IgD-negative memory B cell (primary cell): ENCODE measurements around the gene BPIFB3. TPM values are rescaled to one million over a fixed set of nuclear protein-coding genes. Genes with fewer than 3 reads are reported as not detected.

Experiments used
- H3K27ac Mint-ChIP-seq, 3 donors: one replicate each; pipeline ENCODE4 v1.8.0; 2020 to 2022; ENCODE audit warnings: mild to moderate bottlenecking in 3 of 3, mixed read lengths in 3 of 3, moderate library complexity in 1 of 3
- H3K27me3 Mint-ChIP-seq: one replicate; pipeline ENCODE4 v1.8.0; 2021; ENCODE audit warnings: mixed read lengths
- H3K36me3 Mint-ChIP-seq: one replicate; pipeline ENCODE4 v1.8.0; 2020; ENCODE audit warnings: mild to moderate bottlenecking, mixed read lengths
- H3K4me1 Mint-ChIP-seq, 3 donors: one replicate each; pipeline ENCODE4 v1.8.0; 2020 to 2022; ENCODE audit warnings: mixed read lengths in 3 of 3, mild to moderate bottlenecking in 1 of 3
- H3K4me3 Mint-ChIP-seq, 4 donors: one replicate each; pipeline ENCODE4 v1.8.0; 2020 to 2022; ENCODE audit warnings: mild to moderate bottlenecking in 4 of 4, mixed read lengths in 4 of 4, moderate library complexity in 3 of 4
- H3K9me3 Mint-ChIP-seq, 3 donors: one replicate each; pipeline ENCODE4 v1.8.0; 2020 to 2021; ENCODE audit warnings: mixed read lengths in 3 of 3, mild to moderate bottlenecking in 1 of 3
- polyA plus RNA-seq: library from polyadenylated mRNA; unstranded; fragments of 300-500 nt; fragmentation: Illumina TruSeq; gene quantifications from one replicate; pipeline ENCODE4 v1.2.3, GENCODE V29; 2021

Gene BPIFB3
- polyA plus RNA-seq, 1 donor from 2014 or later, result not detected

GRCh38 chr20:33022694-33023438, 30.8 kb upstream of the BPIFB3 start:
- Mint-ChIP-seq H3K4me3 (no peak overlapping the region), H3K27ac (no peak overlapping the region), H3K4me1 (peaks cover 0 to 5% (median 5%) of the 10 kb centered on the region in 3 donors), H3K36me3 (no peaks in the 10 kb centered on the region), H3K9me3 (no peaks in the 10 kb centered on the region), H3K27me3 (no peaks in the 10 kb centered on the region)

DNA sequence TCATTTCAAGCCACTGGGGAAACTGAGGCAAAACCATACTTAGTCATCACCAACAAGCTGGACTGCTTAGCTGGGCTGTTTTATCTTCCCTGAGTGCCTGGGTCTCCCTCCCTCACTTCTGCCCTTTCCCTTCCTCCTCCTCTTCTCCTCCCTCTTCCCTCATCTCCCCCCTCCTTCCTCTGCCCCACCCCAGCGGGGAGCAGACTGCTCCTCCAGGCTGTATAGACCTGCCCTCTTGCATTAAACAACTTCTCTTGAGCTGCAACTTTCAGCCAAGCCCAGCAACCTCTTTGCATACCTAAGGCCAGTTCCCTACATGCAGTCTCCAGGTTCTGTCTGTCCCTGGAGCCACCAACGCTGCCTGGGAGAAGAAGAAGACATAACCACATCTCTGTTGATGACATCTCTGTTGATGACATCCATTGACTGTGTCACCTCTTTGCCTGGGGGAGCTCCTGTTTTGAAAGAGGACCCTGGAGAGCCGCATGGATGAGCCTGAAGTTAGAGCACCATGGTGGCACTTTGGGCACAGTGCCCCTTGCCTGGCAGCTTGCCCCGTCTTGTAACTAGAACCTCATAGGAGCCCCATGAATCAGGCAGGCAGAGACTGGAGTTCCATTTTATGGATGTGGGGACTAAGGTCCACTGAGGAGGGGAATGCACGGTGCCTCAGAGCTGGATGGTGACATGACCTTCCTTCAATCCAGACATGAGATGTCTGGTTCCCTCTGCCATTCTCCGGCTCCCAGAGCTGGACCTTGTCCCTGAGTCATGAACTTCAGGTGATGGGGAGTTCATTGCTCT, 30.1 kb upstream of the BPIFB3 start:
- H3K27me3 Mint-ChIP-seq, result no peaks in the 10 kb centered on the region
- peaks cover 0 to 5% (median 5%) of the 10 kb centered on the region in 3 donors for H3K4me1 Mint-ChIP-seq
- no peak overlapping the region for H3K4me3 Mint-ChIP-seq
- no peaks in the 10 kb centered on the region for H3K9me3 Mint-ChIP-seq
- no peaks in the 10 kb centered on the region for H3K36me3 Mint-ChIP-seq
- no peak overlapping the region for H3K27ac Mint-ChIP-seq

- H3K27ac Mint-ChIP-seq, result no peak overlapping the region
- H3K27me3 Mint-ChIP-seq, result no peaks in the 10 kb centered on the region
- no peaks in the 10 kb centered on the region for H3K36me3 Mint-ChIP-seq
- H3K4me1 Mint-ChIP-seq, result peaks cover 0 to 5% (median 5%) of the 10 kb centered on the region in 3 donors
- no peak overlapping the region for H3K4me3 Mint-ChIP-seq
- no peaks in the 10 kb centered on the region for H3K9me3 Mint-ChIP-seq
Observed at GRCh38 chr20:33024243-33024560, 29.5 kb upstream of the BPIFB3 start.

DNA sequence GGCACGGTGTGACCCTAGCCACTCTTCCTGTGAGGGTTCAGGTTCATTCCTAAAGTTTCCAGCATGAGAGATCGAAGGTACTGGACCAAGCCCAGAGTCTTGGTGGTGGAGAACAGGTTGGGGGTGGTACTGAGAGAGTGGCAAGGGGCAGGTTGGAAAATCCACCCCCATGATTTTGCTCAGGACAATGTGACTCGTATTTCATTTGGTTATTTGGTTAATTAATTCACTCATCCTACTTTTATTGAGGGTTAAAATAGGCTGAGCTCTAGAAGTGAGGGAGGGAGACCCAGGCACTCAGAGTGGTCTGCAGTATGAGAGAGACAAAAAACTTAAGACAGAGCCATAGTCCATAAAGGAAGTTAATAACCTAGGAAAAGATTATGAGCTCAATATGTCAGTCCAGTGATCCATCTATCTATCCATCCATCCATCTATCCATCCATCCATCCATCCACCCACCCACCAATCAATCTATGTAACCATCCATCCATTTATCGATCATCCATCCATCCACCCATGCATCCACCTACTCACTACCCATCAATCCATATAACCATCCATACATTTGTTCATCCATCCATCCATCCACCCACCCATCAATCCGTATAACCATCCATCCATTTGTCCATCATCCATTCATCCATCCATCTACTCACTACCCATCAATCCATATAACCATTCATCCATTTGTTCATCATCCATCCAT, 28.9 kb upstream of the BPIFB3 start:
- H3K9me3 Mint-ChIP-seq, result no peaks in the 10 kb centered on the region
- no peak overlapping the region for H3K27ac Mint-ChIP-seq
- H3K36me3 Mint-ChIP-seq, result no peaks in the 10 kb centered on the region
- H3K27me3 Mint-ChIP-seq, result no peaks in the 10 kb centered on the region
- peaks cover 0 to 5% (median 5%) of the 10 kb centered on the region in 3 donors for H3K4me1 Mint-ChIP-seq
- H3K4me3 Mint-ChIP-seq, result no peak overlapping the region

GRCh38 chr20:33025318-33025876, 28.3 kb upstream of the BPIFB3 start:
- Mint-ChIP-seq H3K9me3 (no peaks in the 10 kb centered on the region), H3K27me3 (no peaks in the 10 kb centered on the region), H3K36me3 (no peaks in the 10 kb centered on the region), H3K4me3 (no peak overlapping the region), H3K27ac (no peak overlapping the region), H3K4me1 (peaks cover 0 to 5% (median 5%) of the 10 kb centered on the region in 3 donors)

GRCh38 chr20:33026072-33026778, 27.5 kb upstream of the BPIFB3 start:
- Mint-ChIP-seq H3K27me3 (no peaks in the 10 kb centered on the region), H3K36me3 (no peaks in the 10 kb centered on the region), H3K4me1 (peaks cover 0 to 5% (median 5%) of the 10 kb centered on the region in 3 donors), H3K27ac (no peak overlapping the region), H3K9me3 (no peaks in the 10 kb centered on the region), H3K4me3 (no peak overlapping the region)

GRCh38 chr20:33026779-33027759, 26.6 kb upstream of the BPIFB3 start:
- H3K4me3 Mint-ChIP-seq, result no peak overlapping the region
- H3K27me3 Mint-ChIP-seq, result no peaks in the 10 kb centered on the region
- H3K9me3 Mint-ChIP-seq, result no peaks in the 10 kb centered on the region
- no peaks in the 10 kb centered on the region for H3K4me1 Mint-ChIP-seq
- no peak overlapping the region for H3K27ac Mint-ChIP-seq
- no peaks in the 10 kb centered on the region for H3K36me3 Mint-ChIP-seq

- peaks cover 0 to under 1% (median 0%) of the 10 kb centered on the region in 3 donors for H3K9me3 Mint-ChIP-seq
- H3K36me3 Mint-ChIP-seq, result peaks cover 2% of the 10 kb centered on the region
- H3K27ac Mint-ChIP-seq, result no peak overlapping the region
- no peaks in the 10 kb centered on the region for H3K27me3 Mint-ChIP-seq
- no peaks in the 10 kb centered on the region for H3K4me1 Mint-ChIP-seq
- H3K4me3 Mint-ChIP-seq, result no peak overlapping the region
Observed at GRCh38 chr20:33027769-33028751, 25.6 kb upstream of the BPIFB3 start.

GRCh38 chr20:33028875-33029274, 24.8 kb upstream of the BPIFB3 start:
- H3K36me3 Mint-ChIP-seq, result peaks cover 2% of the 10 kb centered on the region
- no peak overlapping the region for H3K27ac Mint-ChIP-seq

DNA sequence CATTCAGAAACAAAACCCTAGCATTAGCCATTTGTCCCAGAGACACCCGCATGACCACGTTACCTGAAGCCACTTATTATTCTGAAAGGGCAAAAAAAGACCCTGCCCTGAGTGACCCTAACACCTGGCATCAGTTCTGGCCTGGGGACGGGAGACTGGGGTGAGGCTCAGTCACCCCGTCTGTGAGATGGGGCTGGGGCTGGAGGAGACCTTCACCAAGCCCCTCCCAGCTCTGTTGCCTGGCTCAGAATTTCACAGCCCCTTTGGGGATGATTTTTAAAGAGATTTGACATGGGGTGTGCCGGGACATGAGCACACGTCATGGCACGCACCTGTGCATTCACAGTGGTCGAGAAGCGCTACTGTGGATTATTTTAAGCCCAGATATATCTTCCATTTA, 23.6 kb upstream of the BPIFB3 start:
- peaks cover 2% of the 10 kb centered on the region for H3K36me3 Mint-ChIP-seq
- no peaks in the 10 kb centered on the region for H3K27me3 Mint-ChIP-seq
- no peaks in the 10 kb centered on the region for H3K4me1 Mint-ChIP-seq
- no peak overlapping the region for H3K4me3 Mint-ChIP-seq
- H3K27ac Mint-ChIP-seq, result no peak overlapping the region
- H3K9me3 Mint-ChIP-seq, result peaks cover 0 to 8% (median 0%) of the 10 kb centered on the region in 3 donors

More at GRCh38 chr20:33028875-33029274, 24.8 kb upstream of the BPIFB3 start:
- H3K9me3 Mint-ChIP-seq, result peaks cover 0 to 8% (median 0%) of the 10 kb centered on the region in 3 donors
- no peak overlapping the region for H3K4me3 Mint-ChIP-seq
- H3K27me3 Mint-ChIP-seq, result no peaks in the 10 kb centered on the region
- H3K4me1 Mint-ChIP-seq, result no peaks in the 10 kb centered on the region

DNA sequence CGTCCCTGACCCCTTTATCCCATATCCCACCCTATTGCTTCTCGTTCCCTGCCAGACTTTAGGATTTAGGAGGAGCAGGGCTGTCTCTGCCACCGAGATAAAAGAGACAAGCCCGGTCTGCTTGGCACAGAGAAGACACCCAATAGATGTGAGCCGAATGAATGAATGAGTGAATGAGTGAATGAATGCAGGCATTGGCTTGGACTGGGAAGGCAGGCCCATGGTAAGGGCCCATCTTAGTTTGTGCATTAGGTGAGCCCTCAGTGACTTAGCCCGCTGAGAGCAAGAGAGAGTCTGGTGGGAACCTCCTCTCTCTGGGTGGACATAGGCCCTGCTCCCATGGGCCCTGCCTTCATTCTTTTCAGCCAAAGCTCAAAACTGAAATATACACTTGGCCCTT, 23.1 kb upstream of the BPIFB3 start:
- H3K4me1 Mint-ChIP-seq, result no peaks in the 10 kb centered on the region
- H3K4me3 Mint-ChIP-seq, result no peak overlapping the region
- H3K27me3 Mint-ChIP-seq, result no peaks in the 10 kb centered on the region
- H3K36me3 Mint-ChIP-seq, result peaks cover 2% of the 10 kb centered on the region
- H3K9me3 Mint-ChIP-seq, result peaks cover 0 to 8% (median 0%) of the 10 kb centered on the region in 3 donors
- no peak overlapping the region for H3K27ac Mint-ChIP-seq

DNA sequence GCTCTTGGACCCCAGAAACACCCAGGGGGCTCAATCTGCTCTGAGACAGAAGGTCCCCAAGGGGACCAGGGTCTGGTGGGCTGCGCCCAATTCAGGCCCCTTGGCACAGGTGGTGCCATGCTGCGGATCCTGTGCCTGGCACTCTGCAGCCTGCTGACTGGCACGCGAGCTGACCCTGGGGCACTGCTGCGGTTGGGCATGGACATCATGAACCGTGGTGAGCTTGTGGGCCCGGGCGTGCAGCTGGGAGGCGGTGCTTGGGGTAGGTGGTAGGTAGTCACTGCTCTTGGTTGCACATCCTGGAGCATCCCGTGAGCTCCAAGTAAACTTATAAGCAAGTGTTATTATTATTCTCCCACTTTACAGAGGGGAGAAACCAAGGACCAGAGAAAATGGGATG, 22.2 kb upstream of the BPIFB3 start, which contains the start of gene BPIFB6:
TSS of gene BPIFB6 (plus strand) at position 118 of the 400 bp plus-strand sequence. CDS start at position 118, 0 bp downstream.
- no peaks in the 10 kb centered on the region for H3K27me3 Mint-ChIP-seq
- no peak within 1 kb of the TSS for H3K27ac Mint-ChIP-seq
- H3K4me1 Mint-ChIP-seq, result no peaks in the 10 kb centered on the region
- peaks cover 0 to 8% (median 0%) of the 10 kb centered on the region in 3 donors for H3K9me3 Mint-ChIP-seq
- H3K36me3 Mint-ChIP-seq, result peaks cover 2% of the 10 kb centered on the region
- H3K4me3 Mint-ChIP-seq, result no peak within 1 kb of the TSS
